Astrocyte of the cerebellum (primary cell): ENCODE results near the gene ILF2.
"Not testable (repeated sequence)": the region's sequence is repeated elsewhere in the genome, so short reads cannot be mapped to it uniquely, and the experiment has no call there.

Experiments
- DNase-seq: peaks from one replicate; pipeline ENCODE4 v3.0.0-alpha.2; 2011; ENCODE audit warnings: low read depth
- H3K4me3 ChIP-seq: 2 replicates; pipeline ENCODE4 v1.5.1; 2011; ENCODE audit warnings: mild to moderate bottlenecking, low read depth, low read length, moderate library complexity
- in situ Hi-C: cut with HindIII; loops from 2 replicates; pipeline ENCODE4 v1.10.0; 2017; ENCODE audit warnings: low sequenced_read_pairs
- TF ChIP-seq, protein P1 (sequence below): IDR thresholded peaks from 2 replicates; pipeline ENCODE4 v1.5.1; 2012; ENCODE audit warnings: low read length, low read depth, moderate library complexity, mild to moderate bottlenecking; ENCODE audit errors: missing control alignments

The ILF2 gene

DNA sequence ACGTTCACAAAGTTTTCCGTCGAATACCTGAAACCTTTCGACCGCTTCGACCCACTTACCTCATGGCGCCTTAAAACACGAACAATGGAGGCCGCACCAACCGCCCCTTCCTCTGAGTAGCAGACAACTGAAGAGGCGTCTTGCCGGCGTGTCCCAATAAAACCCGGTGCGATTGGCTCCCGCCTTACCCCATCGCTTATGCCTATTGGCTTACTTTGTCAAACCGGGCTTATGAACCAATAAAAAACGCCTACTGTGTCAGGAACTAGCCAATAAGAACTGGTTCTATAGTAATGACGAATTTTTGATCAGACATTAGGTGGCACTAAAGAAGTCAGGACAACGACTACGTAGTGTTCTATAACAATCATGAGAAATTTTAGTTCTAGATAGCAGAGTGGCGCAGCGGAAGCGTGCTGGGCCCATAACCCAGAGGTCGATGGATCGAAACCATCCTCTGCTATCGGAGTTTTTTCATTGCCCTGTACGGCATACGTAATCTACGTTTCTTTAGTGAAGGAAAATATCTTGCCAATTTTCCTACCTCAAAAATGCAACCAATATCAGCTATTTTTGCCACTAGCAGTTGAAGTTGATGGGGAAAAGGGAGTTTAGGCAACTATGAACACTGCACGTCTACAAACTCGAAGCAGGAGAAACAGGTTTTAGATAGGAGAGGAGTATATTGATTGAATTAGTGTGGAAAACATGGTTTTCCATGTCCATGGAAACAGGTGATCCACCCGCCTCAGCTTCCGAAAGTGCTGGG, at the start of gene ILF2:
Gene ILF2 (minus strand): TSS at position 135 of the 769 bp plus-strand sequence. CDS start 71 bp downstream, at position 64.
- H3K4me3 ChIP-seq: peak within 1 kb of the TSS; percentile 93
- in situ Hi-C loops: no loop called here
- DNase-seq: peak; percentile 99
- TF ChIP-seq, protein P1, sequence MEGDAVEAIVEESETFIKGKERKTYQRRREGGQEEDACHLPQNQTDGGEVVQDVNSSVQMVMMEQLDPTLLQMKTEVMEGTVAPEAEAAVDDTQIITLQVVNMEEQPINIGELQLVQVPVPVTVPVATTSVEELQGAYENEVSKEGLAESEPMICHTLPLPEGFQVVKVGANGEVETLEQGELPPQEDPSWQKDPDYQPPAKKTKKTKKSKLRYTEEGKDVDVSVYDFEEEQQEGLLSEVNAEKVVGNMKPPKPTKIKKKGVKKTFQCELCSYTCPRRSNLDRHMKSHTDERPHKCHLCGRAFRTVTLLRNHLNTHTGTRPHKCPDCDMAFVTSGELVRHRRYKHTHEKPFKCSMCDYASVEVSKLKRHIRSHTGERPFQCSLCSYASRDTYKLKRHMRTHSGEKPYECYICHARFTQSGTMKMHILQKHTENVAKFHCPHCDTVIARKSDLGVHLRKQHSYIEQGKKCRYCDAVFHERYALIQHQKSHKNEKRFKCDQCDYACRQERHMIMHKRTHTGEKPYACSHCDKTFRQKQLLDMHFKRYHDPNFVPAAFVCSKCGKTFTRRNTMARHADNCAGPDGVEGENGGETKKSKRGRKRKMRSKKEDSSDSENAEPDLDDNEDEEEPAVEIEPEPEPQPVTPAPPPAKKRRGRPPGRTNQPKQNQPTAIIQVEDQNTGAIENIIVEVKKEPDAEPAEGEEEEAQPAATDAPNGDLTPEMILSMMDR: no peak

DNA sequence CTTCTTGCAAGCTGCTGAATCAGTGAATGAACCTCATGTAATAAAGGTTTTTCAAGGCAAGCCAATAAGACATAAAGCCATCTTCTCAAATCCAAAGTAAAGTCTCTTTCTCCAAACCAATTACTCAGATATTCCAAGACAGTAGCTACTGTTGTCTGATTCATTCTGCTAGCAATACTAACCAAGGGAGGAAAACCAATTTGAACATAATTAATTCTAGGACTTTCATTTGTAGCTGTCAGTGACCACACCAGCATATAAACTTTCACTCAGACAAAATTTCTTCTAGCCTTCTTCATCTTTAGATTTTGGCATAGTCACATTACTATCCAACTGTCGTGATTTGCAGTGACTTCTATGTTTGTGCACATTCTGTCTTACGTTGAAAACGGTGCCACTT, 46.5 kb upstream of the ILF2 start:
- TF ChIP-seq, protein P1: no peak
- DNase-seq: no peak
- in situ Hi-C loops: no loop called here
- H3K4me3 ChIP-seq: no peak overlapping the region

DNA sequence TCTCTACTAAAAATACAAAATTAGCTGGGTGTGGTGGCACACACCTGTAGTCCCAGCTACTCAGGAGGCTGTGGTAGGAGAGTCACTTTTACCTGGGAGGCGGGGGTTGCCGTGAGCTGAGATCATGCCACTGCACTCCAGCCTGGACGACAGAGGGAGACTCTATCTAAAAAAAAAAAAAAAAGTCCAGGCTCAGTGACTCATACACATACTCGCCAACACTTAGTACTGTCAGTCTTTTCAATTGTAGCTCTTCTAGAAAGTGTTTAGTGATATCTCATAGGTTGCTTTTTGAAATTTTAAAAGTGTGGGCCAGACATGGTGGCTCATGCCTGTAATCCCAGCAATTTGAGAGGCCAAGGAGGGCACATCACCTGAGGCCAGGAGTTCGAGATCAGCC, 45.4 kb upstream of the ILF2 start:
- H3K4me3 ChIP-seq, in situ Hi-C loops, DNase-seq: not testable (repeated sequence)

DNA sequence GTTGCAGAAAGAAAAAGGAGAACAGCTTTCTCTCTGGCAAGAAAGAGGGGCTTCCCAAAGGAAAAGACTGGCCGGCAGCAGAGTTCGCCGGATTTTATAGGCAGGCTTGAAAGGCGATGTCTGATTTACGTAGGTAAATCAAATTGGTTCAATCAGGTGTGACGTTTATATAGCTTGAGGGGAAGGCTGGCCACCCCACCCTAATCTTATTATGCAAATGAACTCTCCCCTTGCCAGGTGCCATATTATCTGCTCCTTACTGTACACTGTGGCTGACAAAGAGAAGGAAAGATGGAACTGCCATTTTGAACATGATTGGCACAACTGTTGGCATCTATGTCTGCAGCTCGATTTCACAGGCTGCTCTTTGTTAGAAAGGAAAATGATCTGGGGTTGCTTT, 40.2 kb upstream of the ILF2 start:
- DNase-seq: no peak
- TF ChIP-seq, protein P1: no peak
- in situ Hi-C loops: no loop called here
- H3K4me3 ChIP-seq: no peak overlapping the region

DNA sequence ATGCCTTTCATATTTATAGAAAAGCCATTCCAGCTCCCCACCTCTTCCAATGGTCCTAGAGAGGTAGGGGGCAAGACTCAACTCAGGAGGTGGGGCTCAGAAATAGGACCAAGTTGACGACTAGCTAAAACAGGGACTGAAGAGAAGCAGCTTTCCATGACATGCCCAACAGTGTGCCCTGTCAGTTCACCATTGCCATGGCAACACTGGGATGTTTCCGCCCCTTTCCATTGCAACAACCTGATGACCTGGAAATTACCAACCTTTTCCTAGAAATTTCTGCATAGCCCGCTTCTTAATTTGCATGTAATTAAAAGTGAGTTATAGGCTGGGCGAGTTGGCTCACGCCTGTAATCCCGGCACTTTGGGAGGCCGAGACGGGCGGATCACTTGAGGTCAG, 34.7 kb upstream of the ILF2 start:
- no peak for DNase-seq
- in situ Hi-C loops: no loop called here
- TF ChIP-seq, protein P1: no peak
- H3K4me3 ChIP-seq: no peak overlapping the region

DNA sequence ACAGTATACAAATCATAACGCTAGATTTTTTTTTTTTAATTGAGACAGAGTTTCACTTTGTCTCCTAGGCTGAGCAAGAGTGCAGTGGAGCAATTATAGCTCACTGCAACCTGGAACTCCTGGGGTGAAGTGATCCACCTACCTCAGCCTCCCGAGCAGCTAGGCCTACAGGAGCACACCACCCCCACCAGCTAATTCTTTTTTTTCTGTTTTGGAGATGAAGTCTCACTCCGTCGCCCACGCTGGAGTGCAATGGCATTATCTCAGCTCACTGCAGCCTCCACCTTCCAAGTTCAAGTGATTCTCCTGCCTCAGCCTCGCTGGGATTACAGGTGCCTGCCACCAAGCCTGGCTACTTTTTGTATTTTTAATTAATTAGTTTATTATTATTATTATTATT, 29.0 kb upstream of the ILF2 start:
- DNase-seq: no peak
- in situ Hi-C loops: no loop called here
- TF ChIP-seq, protein P1: no peak
- no peak overlapping the region for H3K4me3 ChIP-seq

DNA sequence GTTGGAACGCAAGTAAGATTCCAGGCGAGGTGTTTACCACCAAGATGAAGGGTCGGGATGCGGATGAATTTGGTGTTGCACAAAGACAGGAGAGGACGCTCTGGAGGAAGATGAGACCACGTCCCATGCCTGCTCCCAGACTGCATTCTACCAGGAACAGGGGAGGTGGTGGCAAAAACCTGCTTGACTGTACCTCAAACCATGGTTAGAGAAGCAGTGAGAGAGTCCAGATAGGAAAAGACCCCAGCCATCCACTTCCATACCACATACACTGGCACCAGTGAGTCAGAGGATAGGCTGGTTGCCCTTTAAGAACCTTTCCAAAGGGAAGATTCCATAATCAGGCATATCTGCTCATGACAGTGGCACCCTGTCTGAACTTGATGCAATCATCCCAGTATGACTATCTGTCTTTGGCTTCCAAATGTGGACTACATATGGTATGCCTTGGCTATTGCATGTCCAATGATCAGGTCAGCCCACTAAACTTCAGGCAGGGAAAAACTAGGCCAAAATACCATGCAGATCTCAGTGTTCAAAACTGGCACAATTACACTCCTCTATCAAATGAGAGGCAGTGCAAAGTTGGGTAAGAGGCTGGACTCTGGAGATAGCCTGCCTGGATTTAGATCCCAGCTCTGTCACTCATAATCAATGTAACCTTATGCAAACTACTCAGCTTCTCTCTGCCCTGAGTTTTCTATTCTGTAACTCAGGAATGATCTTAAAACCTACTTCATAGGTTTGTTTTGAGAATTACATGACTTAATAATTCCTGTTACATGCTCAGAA, 28.3 kb upstream of the ILF2 start:
- no peak for DNase-seq
- in situ Hi-C loops: no loop called here
- TF ChIP-seq, protein P1: no peak
- no peak overlapping the region for H3K4me3 ChIP-seq
